ENCODE measurements around the gene GPER1. TPM values are rescaled to one million over a fixed set of nuclear protein-coding genes. Genes with fewer than 3 reads are reported as not detected.
A peak's percentile ranks its signal among the peaks of the same experiment; 100 is the strongest.

Gene GPER1
- total RNA-seq, 2 experiments from 2014 or later, result 0.14 to 0.37 TPM

- Mint-ChIP-seq H3K27ac (no peak overlapping the region), H3K9me3 (no peaks in the 10 kb centered on the region), H3K4me3 (no peak overlapping the region), H3K27me3 (no peaks in the 10 kb centered on the region), H3K4me1 (peaks cover 11% of the 10 kb centered on the region), H3K36me3 (peaks cover 2% of the 10 kb centered on the region)
- no peak for DNase-seq
Observed at GRCh38 chr7:1059200-1060091, 28.5 kb upstream of the GPER1 start.

DNA sequence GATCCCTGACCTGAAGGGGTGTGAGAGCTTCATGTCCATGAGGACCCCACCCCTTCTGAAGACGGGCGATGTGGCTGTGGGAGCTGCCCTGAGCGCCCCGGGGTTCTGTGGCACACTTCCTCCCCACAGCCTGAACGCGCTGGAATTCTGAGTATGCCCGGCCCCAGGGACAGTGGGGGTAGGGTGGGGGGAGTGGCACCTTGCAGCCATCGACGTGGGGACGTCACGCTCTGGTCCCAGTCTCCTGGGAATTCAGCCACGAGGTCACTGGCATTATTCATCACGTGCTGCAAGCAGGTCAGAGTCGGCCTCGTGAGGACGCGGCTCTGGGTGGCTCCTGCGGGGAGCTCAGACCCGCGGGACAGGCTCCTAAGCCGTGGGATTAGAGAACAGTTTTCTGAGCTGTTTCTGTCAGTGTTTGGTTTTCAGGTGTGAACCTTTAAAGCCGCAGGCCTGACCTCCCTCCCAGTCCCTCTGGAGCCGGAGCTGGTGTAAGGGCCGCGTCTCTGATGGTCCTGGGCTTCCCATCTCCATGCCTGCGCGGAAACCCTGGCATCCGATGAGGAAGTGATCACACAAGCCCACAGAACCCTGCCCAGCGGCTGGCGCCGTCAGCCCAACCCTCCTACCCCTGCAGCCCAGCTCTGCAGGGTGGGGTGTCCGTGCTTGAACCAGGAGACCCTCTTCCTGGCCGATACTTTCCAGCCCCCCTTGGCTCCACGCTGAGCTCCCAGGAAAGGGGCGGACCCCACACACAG lies 27.4 kb upstream of the GPER1 start:
- no peak overlapping the region for H3K4me3 Mint-ChIP-seq
- H3K9me3 Mint-ChIP-seq, result no peaks in the 10 kb centered on the region
- H3K4me1 Mint-ChIP-seq, result peaks cover 7% of the 10 kb centered on the region
- DNase-seq, result no peak
- H3K27me3 Mint-ChIP-seq, result no peaks in the 10 kb centered on the region
- H3K36me3 Mint-ChIP-seq, result peaks cover 2% of the 10 kb centered on the region
- no peak overlapping the region for H3K27ac Mint-ChIP-seq

DNA sequence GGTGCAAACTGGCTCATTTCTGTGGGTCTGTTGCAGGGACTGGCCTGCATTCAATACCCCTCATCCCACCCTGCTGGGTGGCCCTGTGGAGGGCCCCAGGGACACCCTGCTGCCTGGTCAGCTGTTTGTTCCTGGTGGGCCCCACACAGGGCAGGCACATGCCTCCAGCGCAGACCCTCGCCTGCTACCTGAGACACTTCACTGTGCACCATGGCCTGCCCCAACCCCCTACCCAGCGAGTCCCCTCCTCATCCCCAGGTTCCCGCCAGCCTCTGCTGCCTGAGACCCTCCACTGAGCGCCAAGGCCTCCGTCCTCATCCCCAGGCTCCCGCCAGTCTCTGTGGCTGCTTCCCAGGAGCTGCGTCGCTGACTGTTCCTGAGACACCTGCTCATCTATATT lies 26.7 kb upstream of the GPER1 start:
- H3K27ac Mint-ChIP-seq, result no peak overlapping the region
- no peak overlapping the region for H3K4me3 Mint-ChIP-seq
- DNase-seq, result no peak
- peaks cover 8% of the 10 kb centered on the region for H3K4me1 Mint-ChIP-seq
- peaks cover 2% of the 10 kb centered on the region for H3K36me3 Mint-ChIP-seq
- no peaks in the 10 kb centered on the region for H3K9me3 Mint-ChIP-seq
- no peaks in the 10 kb centered on the region for H3K27me3 Mint-ChIP-seq

GRCh38 chr7:1062296-1063294 lies 25.3 kb upstream of the GPER1 start:
- Mint-ChIP-seq H3K27me3 (no peaks in the 10 kb centered on the region), H3K4me3 (no peak overlapping the region), H3K4me1 (peaks cover 6% of the 10 kb centered on the region), H3K27ac (no peak overlapping the region), H3K9me3 (no peaks in the 10 kb centered on the region), H3K36me3 (peaks cover 2% of the 10 kb centered on the region)
- no peak for DNase-seq

DNA sequence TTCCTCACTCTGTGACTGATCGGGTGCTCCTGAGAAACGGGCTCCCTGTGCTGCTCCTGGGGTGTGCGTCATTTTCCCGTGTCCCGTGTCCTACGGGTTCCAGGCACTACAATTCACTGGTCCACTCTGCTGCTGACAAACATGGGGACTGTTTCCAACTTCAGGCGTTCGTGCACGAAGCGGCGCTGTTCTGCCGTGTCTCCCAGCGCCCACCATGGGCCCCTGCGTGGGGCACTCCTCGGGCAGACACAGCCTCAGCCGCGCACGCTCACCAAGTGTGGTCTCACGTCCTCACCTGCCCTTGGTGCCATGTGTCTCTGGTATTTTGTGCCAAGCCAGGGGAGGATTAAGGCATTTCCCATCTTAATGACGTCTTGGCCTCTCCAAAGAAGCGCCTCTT lies 24.6 kb upstream of the GPER1 start:
- Mint-ChIP-seq H3K4me1 (peaks cover 6% of the 10 kb centered on the region), H3K9me3 (no peaks in the 10 kb centered on the region), H3K4me3 (no peak overlapping the region), H3K36me3 (peaks cover 2% of the 10 kb centered on the region), H3K27ac (no peak overlapping the region), H3K27me3 (no peaks in the 10 kb centered on the region)
- no peak for DNase-seq

GRCh38 chr7:1064581-1064980 lies 23.3 kb upstream of the GPER1 start:
- Mint-ChIP-seq H3K27ac (no peak overlapping the region), H3K4me3 (no peak overlapping the region), H3K4me1 (peaks cover 6% of the 10 kb centered on the region), H3K9me3 (no peaks in the 10 kb centered on the region), H3K36me3 (peaks cover 2% of the 10 kb centered on the region), H3K27me3 (no peaks in the 10 kb centered on the region)
- no peak for DNase-seq

DNA sequence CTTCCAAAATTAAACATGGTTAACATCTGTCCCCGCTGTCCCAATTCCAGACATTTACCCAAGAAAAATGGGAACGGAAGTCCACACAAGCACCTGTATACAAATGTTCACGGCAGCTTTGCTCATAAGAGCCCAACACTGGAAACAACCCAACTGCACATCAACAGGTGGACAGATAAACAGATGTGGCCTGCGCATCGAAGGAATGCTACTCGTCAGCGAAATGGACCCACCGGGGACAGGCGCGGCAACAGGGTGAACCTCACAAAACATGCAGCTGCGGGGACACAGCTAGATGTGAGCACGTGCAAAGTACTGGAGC lies 22.7 kb upstream of the GPER1 start:
- no peaks in the 10 kb centered on the region for H3K27me3 Mint-ChIP-seq
- no peaks in the 10 kb centered on the region for H3K9me3 Mint-ChIP-seq
- peaks cover 2% of the 10 kb centered on the region for H3K36me3 Mint-ChIP-seq
- no peak overlapping the region for H3K27ac Mint-ChIP-seq
- peaks cover 6% of the 10 kb centered on the region for H3K4me1 Mint-ChIP-seq
- H3K4me3 Mint-ChIP-seq, result no peak overlapping the region
- DNase-seq, result no peak

DNA sequence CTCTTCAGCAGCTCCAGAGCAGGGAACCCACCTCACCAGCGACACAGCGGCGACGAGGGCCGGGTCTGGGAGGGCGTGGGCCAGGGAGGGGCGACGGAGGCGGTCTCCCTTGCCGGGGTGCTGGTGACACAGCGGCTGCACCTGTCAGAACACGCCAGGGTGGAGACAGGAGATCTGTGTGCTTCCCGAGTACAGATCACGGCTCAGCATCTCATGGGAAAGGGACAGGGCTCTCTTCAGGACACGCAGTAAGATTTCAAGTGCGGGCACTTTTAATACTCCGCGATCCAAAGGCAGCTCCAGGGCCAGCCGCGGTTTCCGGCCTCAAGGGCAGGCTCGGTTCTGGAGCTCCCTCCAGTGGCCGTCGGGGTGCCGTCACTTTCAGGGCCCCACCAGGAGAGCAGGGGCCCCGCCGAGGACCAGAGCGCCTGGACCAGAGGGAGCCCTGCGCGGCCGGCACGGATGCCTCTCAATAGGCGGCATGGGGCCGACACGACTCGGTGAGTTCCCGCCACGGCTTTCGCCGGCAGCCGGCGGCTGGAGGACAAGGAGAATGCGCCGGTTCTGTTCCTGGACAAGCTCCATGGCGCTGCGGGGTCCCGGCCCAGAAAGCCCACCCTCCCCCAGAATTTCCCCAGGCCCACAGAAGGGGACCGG lies 22.2 kb upstream of the GPER1 start:
- Mint-ChIP-seq H3K4me1 (peaks cover 6% of the 10 kb centered on the region), H3K36me3 (peaks cover 2% of the 10 kb centered on the region), H3K27ac (no peak overlapping the region), H3K4me3 (peak overlapping the region; percentile 34), H3K27me3 (no peaks in the 10 kb centered on the region), H3K9me3 (no peaks in the 10 kb centered on the region)
- peak; percentile 83 for DNase-seq

DNA sequence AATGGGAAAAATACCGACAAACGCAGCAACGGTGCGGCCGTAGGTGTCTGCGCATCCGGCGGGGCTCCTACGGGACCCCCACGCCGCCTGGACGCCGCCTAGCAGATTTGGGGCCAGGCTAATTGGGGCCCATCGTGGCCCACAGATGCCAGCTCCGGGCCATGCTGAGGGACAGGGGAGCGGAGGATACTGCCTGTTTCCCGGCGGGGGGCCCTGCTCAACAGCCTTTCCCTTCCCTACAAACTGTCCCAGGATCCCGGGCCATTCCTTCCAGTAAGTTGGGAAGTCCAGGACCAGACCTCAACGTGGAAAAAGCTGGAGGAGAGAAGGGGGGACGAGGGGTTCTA lies 21.7 kb upstream of the GPER1 start:
- H3K27ac Mint-ChIP-seq, result no peak overlapping the region

GRCh38 chr7:1068013-1068412 lies 19.9 kb upstream of the GPER1 start:
- H3K9me3 Mint-ChIP-seq, result no peaks in the 10 kb centered on the region
- peaks cover under 1% of the 10 kb centered on the region for H3K36me3 Mint-ChIP-seq
- H3K27me3 Mint-ChIP-seq, result no peaks in the 10 kb centered on the region
- no peak overlapping the region for H3K4me3 Mint-ChIP-seq
- H3K4me1 Mint-ChIP-seq, result peaks cover 6% of the 10 kb centered on the region
- DNase-seq, result no peak
- no peak overlapping the region for H3K27ac Mint-ChIP-seq

More for the DNA sequence above, 21.7 kb upstream of the GPER1 start:
- DNase-seq, result no peak
- H3K4me1 Mint-ChIP-seq, result peaks cover 6% of the 10 kb centered on the region
- no peaks in the 10 kb centered on the region for H3K27me3 Mint-ChIP-seq
- H3K4me3 Mint-ChIP-seq, result no peak overlapping the region
- H3K36me3 Mint-ChIP-seq, result peaks cover 2% of the 10 kb centered on the region
- no peaks in the 10 kb centered on the region for H3K9me3 Mint-ChIP-seq

GRCh38 chr7:1068619-1069018 lies 19.3 kb upstream of the GPER1 start:
- no peak overlapping the region for H3K4me3 Mint-ChIP-seq
- H3K27me3 Mint-ChIP-seq, result no peaks in the 10 kb centered on the region
- H3K9me3 Mint-ChIP-seq, result no peaks in the 10 kb centered on the region
- DNase-seq, result no peak
- no peaks in the 10 kb centered on the region for H3K36me3 Mint-ChIP-seq
- no peak overlapping the region for H3K27ac Mint-ChIP-seq
- H3K4me1 Mint-ChIP-seq, result peaks cover 6% of the 10 kb centered on the region

GRCh38 chr7:1070544-1071011 lies 17.3 kb upstream of the GPER1 start:
- H3K9me3 Mint-ChIP-seq, result no peaks in the 10 kb centered on the region
- no peak overlapping the region for H3K4me3 Mint-ChIP-seq
- DNase-seq, result no peak
- H3K4me1 Mint-ChIP-seq, result peaks cover 1% of the 10 kb centered on the region
- no peaks in the 10 kb centered on the region for H3K36me3 Mint-ChIP-seq
- H3K27ac Mint-ChIP-seq, result no peak overlapping the region
- no peaks in the 10 kb centered on the region for H3K27me3 Mint-ChIP-seq

DNA sequence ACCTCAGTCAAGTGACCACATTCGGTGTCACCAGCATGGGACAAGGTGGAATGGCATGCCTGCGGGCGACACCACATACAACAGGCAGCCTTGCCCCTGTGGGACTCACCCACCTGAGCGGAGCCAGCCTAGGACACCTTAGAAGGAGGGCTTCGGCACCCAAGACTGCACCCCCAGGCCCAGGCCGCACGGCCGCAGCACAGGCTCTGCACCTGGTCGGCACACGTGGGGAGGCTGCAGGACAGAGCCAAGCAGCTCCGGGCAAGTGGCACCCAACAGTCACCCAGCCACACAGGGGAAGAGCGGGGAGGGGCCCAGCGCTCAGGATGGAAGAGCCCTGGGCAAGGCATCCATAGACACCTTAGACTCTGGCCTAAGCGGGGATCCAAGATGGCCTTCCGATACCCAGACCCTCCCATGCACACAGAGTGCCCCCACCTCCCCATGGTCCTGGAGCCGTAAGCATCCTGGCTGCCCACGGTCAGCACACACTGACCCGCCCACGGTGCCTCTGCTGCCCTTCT lies 16.1 kb upstream of the GPER1 start:
- DNase-seq, result no peak
- H3K9me3 Mint-ChIP-seq, result no peaks in the 10 kb centered on the region
- no peak overlapping the region for H3K4me3 Mint-ChIP-seq
- no peaks in the 10 kb centered on the region for H3K36me3 Mint-ChIP-seq
- no peaks in the 10 kb centered on the region for H3K27me3 Mint-ChIP-seq
- H3K27ac Mint-ChIP-seq, result no peak overlapping the region
- no peaks in the 10 kb centered on the region for H3K4me1 Mint-ChIP-seq

Measured in activated naive CD8-positive, alpha-beta T cell treated with anti-CD3 and anti-CD28 coated beads for 36 hours (primary cell).